Measurements from ENCODE around the gene UBA1. TPM values are rescaled to one million over a fixed set of nuclear protein-coding genes. Genes with fewer than 3 reads are reported as not detected.

The UBA1 gene
- total and polyA plus RNA-seq, 2 donors (not counting 3 experiments of a cell fraction or from before 2014, with no cell fraction given): 237 to 297 TPM

DNA sequence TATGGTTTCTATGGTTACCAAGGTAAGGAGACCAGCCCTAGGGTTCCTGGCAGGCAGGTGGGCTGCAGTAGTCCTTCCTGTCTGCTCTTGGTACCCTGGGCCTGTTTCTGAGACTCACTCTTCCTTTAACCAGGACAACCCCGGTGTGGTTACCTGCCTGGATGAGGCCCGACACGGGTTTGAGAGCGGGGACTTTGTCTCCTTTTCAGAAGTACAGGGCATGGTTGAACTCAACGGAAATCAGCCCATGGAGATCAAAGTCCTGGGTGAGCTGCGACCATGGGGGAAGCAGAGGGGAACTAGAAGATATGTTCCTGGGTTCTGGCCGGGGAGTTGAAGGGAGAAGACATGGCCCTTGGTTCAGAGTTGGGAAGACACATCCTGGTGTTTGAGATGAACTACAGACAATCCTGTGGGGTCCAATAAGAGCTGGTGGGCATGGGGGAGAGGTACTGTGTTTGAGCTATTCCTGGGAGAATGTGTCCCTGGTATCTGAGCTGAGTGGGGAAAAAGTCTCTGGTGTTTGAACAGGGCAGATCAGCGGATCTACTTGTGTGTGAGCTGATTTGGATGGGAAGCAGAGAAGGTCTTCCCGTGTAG, 7.8 kb downstream of the UBA1 start:
- no TSS peak for BruUV-seq (replicated peaks)
- no peak overlapping the region for H3K27ac ChIP-seq (ENCODE audit: insufficient read depth, low read depth, low read length)
- dilution Hi-C loops (cut with MboI; ENCODE audit: extremely low pct_ligation_motif_present, low sequenced_read_pairs): no loop called here
- H3K4me3 ChIP-seq (replicated peaks in 1 of 3; ENCODE audit: insufficient read depth in 1 of 3, low read depth in 1 of 3, low read length in 3 of 3): no peak overlapping the region
- H3K27me3 ChIP-seq (ENCODE audit: control insufficient read depth in 2 of 2, insufficient read depth in 2 of 2, low read length in 2 of 2): no peaks in the 10 kb centered on the region
- no peak for TF ChIP-seq JUN (IDR thresholded peaks at IDR 0.05; ENCODE audit: borderline replicate concordance, insufficient read depth, insufficient read length, low read depth)
- TF ChIP-seq EZH2 (IDR thresholded peaks at IDR 0.05; ENCODE audit: borderline replicate concordance, low read depth, low read length, severe bottlenecking): no peak
- no peak for TF ChIP-seq FOS (IDR thresholded peaks at IDR 0.05; ENCODE audit: borderline replicate concordance, insufficient read depth, low read length)
- FAIRE-seq (no peak), DNase-seq (ENCODE audit: low read depth, low spot score) (no peak)
- H3K36me3 ChIP-seq (ENCODE audit: control insufficient read depth in 2 of 2, extremely low read depth in 1 of 2, insufficient read depth in 2 of 2, low read length in 2 of 2): peaks cover 16 to 59% of the 10 kb centered on the region in 2 experiments
- H3K4me2 ChIP-seq (ENCODE audit: insufficient read depth, low read length): no peak overlapping the region
- no peaks in the 10 kb centered on the region for H3K9me1 ChIP-seq (replicated peaks; ENCODE audit: control insufficient read depth, extremely low read depth, insufficient read depth, low read length)
- intact Hi-C loops (cut with micrococcal nuclease): no loop called here
- ChIA-PET POLR2A (no interaction called here), CTCF (interaction anchor here (1.4 to 1.5 kb wide), 2 partner anchors 183 to 322 kb away, joined by 4 to 6 read pairs; no protein-coding TSS in a partner anchor)
- no peak overlapping the region for H2AFZ ChIP-seq (ENCODE audit: low read depth, low read length)
- peaks cover 9% of the 10 kb centered on the region for H3K4me1 ChIP-seq (ENCODE audit: control insufficient read depth, extremely low read depth, insufficient read depth, low read length)
- H4K20me1 ChIP-seq (replicated peaks; ENCODE audit: control insufficient read depth, extremely low read depth, insufficient read depth, low read length): no peaks in the 10 kb centered on the region
- no peak overlapping the region for H3K9ac ChIP-seq (replicated peaks; ENCODE audit: extremely low read depth, insufficient read depth, low read length)
- H3K9me3 ChIP-seq (replicated peaks; ENCODE audit: control insufficient read depth, insufficient read depth, low read length): no peaks in the 10 kb centered on the region
- peaks cover 32% of the 10 kb centered on the region for H3K79me2 ChIP-seq (ENCODE audit: control insufficient read depth, insufficient read depth, low read length)

DNA sequence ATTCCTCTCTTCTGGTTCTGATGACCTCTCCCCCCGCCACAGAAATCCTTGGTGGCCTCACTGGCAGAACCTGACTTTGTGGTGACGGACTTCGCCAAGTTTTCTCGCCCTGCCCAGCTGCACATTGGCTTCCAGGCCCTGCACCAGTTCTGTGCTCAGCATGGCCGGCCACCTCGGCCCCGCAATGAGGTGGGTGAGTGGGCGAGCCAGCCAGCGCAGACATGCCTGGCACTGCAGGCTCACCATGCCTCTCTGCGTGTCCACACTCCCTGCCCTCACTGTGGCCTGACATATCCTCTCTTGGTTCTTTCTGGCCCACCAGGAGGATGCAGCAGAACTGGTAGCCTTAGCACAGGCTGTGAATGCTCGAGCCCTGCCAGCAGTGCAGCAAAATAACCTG, 8.7 kb downstream of the UBA1 start:
- intact Hi-C loops (cut with micrococcal nuclease) (no loop called here), dilution Hi-C loops (cut with MboI; ENCODE audit: extremely low pct_ligation_motif_present, low sequenced_read_pairs) (no loop called here)
- H3K4me3 ChIP-seq (replicated peaks in 1 of 3; ENCODE audit: insufficient read depth in 1 of 3, low read depth in 1 of 3, low read length in 3 of 3): no peak overlapping the region
- no peaks in the 10 kb centered on the region for H4K20me1 ChIP-seq (replicated peaks; ENCODE audit: control insufficient read depth, extremely low read depth, insufficient read depth, low read length)
- no peaks in the 10 kb centered on the region for H3K9me1 ChIP-seq (replicated peaks; ENCODE audit: control insufficient read depth, extremely low read depth, insufficient read depth, low read length)
- ChIA-PET CTCF (interaction anchor here (1.4 kb wide), 1 partner anchor 321 kb away, joined by 4 read pairs; no protein-coding TSS in a partner anchor), POLR2A (no interaction called here)
- no peak overlapping the region for H2AFZ ChIP-seq (ENCODE audit: low read depth, low read length)
- BruUV-seq (replicated peaks): no TSS peak
- FAIRE-seq (no peak), DNase-seq (ENCODE audit: low read depth, low spot score) (no peak)
- H3K4me2 ChIP-seq (ENCODE audit: insufficient read depth, low read length): no peak overlapping the region
- no peaks in the 10 kb centered on the region for H3K27me3 ChIP-seq (ENCODE audit: control insufficient read depth in 2 of 2, insufficient read depth in 2 of 2, low read length in 2 of 2)
- no peaks in the 10 kb centered on the region for H3K9me3 ChIP-seq (replicated peaks; ENCODE audit: control insufficient read depth, insufficient read depth, low read length)
- TF ChIP-seq POLR2AphosphoS5 (IDR thresholded peaks at IDR 0.05; ENCODE audit: insufficient read depth, low read depth, low read length): no peak
- no peak for TF ChIP-seq EZH2 (IDR thresholded peaks at IDR 0.05; ENCODE audit: borderline replicate concordance, low read depth, low read length, severe bottlenecking)
- no peak for TF ChIP-seq MYC (IDR thresholded peaks at IDR 0.05; ENCODE audit: low read depth, low read length)
- TF ChIP-seq, protein P1, sequence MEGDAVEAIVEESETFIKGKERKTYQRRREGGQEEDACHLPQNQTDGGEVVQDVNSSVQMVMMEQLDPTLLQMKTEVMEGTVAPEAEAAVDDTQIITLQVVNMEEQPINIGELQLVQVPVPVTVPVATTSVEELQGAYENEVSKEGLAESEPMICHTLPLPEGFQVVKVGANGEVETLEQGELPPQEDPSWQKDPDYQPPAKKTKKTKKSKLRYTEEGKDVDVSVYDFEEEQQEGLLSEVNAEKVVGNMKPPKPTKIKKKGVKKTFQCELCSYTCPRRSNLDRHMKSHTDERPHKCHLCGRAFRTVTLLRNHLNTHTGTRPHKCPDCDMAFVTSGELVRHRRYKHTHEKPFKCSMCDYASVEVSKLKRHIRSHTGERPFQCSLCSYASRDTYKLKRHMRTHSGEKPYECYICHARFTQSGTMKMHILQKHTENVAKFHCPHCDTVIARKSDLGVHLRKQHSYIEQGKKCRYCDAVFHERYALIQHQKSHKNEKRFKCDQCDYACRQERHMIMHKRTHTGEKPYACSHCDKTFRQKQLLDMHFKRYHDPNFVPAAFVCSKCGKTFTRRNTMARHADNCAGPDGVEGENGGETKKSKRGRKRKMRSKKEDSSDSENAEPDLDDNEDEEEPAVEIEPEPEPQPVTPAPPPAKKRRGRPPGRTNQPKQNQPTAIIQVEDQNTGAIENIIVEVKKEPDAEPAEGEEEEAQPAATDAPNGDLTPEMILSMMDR (IDR thresholded peaks at IDR 0.05; ENCODE audit: extremely low read depth in 1 of 2, insufficient read depth in 1 of 2, low read depth in 1 of 2, low read length in 2 of 2): no peak
- TF ChIP-seq MAX (IDR thresholded peaks at IDR 0.05; ENCODE audit: insufficient read depth, insufficient read length): no peak
- TF ChIP-seq POLR2A (IDR thresholded peaks at IDR 0.05; ENCODE audit: low read depth, low read length): no peak
- no peak overlapping the region for H3K27ac ChIP-seq (ENCODE audit: insufficient read depth, low read depth, low read length)
- peaks cover 2% of the 10 kb centered on the region for H3K4me1 ChIP-seq (ENCODE audit: control insufficient read depth, extremely low read depth, insufficient read depth, low read length)
- H3K79me2 ChIP-seq (ENCODE audit: control insufficient read depth, insufficient read depth, low read length): peaks cover 23% of the 10 kb centered on the region
- peaks cover 16 to 59% of the 10 kb centered on the region in 2 experiments for H3K36me3 ChIP-seq (ENCODE audit: control insufficient read depth in 2 of 2, extremely low read depth in 1 of 2, insufficient read depth in 2 of 2, low read length in 2 of 2)
- no peak overlapping the region for H3K9ac ChIP-seq (replicated peaks; ENCODE audit: extremely low read depth, insufficient read depth, low read length)

Data from endothelial cell of umbilical vein (primary cell).